HG03196 (cell line): ENCODE data around the gene RNF175.

ENCODE experiments used
- ATAC-seq: cut with Tn5 transposase; IDR thresholded peaks from one replicate; pipeline ENCODE4 v1.9.1; 2021; ENCODE audit not compliant: unreplicated experiment

The RNF175 gene

DNA sequence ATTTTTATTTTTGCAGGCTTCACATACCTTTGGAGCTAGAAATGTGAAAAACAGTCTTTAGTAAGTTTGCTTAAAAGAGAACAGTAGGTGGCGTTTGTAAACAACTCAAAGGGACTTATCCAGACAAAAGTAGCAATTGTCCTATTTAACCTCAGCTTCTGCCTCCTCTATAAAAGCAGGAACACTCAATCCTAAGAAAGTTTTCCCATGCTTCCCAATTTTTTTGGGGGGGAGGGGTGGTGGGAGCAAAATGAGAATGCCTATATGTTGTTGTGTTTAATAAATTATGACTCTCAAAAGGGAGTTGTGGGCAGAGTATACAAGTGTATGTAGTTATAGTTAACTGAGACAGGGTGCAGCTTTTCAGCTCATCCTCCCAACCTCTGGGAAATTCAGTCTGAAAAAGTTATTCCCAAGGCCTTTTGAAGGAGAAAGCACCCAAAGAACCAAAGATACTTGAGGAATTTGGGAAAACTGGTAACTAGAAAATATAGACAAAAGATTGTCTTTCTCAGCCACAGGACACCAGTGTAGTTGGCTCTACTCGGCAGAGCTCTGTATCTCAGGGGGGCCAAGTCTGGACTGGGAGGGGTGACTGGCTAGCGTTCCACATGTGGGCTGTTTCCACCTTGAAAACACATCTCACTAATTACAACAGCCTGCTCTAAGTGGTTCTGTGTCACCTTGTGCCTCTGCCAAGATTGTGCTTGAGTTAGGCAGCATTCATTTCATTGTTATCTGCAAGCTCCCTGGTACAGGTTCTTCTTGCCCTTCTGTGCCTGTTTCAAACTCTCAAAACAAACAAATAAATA lies 26.3 kb upstream of the RNF175 start:
- ATAC-seq: no peak

- no peak for ATAC-seq
These were observed 24.4 kb upstream of the RNF175 start for GRCh38 chr4:153784166-153784699.

GRCh38 chr4:153782581-153782980 lies 22.8 kb upstream of the RNF175 start:
- ATAC-seq: no peak

GRCh38 chr4:153781717-153782416 lies 22.0 kb upstream of the RNF175 start:
- ATAC-seq: no peak

GRCh38 chr4:153781280-153781679 lies 21.5 kb upstream of the RNF175 start:
- no peak for ATAC-seq

GRCh38 chr4:153780876-153781275 lies 21.1 kb upstream of the RNF175 start:
- ATAC-seq: no peak

GRCh38 chr4:153780221-153780620 lies 20.4 kb upstream of the RNF175 start:
- no peak for ATAC-seq

- ATAC-seq: no peak
These were observed 18.6 kb upstream of the RNF175 start for GRCh38 chr4:153778383-153778782.

DNA sequence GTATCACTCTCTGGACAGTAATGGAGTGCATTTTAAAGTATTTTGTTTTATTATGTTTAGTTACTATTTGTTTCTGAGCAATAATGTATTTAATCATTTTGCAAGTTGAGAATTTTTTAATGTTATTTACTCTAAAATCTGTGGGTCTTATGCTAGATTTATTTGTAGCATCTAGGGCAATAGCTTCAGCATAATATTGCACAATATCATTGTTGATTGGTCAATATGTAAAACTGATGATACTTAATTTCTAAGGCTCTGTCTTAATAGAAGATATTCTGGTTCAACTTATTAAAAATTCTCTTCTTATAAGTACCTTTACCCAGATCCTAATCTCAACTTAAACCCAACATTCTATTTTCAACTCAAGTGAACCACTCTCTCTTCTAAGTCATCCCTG lies 17.6 kb upstream of the RNF175 start:
- ATAC-seq: no peak

DNA sequence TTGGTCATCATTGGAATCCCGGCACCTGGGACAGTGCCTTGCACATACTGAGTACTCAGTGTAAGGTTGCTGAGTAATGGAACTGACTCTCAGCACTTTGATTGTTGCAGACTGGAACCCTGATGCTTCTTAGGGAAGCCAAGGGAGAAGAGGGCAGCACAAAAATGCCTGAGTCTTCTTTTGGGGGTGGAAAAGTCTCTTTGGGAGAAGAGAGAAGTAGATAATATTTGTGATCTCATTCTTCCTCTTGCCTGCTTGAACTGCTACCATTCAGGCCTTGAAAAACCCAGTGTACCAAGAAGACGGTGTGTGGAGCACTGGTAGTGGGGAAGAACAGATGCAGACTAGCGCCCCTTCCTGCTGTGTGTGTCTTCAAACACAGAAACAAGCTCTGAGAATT lies 16.8 kb upstream of the RNF175 start:
- no peak for ATAC-seq

DNA sequence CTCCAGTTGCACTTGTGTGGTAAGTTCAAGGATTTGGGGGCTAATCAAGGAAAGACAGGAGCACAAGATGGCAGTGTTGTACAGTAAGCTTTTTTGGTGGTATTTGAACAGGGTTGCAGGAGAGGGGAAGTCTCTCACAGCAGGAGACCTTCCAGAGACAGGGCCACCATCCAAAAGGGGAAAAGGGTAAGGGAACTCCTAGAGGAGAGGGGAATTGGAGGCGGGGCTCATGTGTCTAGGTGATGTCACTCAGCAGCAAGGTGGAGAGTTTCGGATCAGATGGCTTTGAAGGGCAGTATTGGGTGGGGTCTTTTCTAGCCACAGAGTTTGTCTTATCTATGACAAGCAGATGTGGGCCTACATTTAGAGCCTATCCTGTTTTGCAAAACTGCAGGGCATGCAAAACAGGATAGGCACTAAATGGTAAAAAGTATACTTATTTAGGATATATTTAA lies 13.4 kb upstream of the RNF175 start:
- no peak for ATAC-seq

GRCh38 chr4:153771046-153771445 lies 11.2 kb upstream of the RNF175 start:
- ATAC-seq: no peak

DNA sequence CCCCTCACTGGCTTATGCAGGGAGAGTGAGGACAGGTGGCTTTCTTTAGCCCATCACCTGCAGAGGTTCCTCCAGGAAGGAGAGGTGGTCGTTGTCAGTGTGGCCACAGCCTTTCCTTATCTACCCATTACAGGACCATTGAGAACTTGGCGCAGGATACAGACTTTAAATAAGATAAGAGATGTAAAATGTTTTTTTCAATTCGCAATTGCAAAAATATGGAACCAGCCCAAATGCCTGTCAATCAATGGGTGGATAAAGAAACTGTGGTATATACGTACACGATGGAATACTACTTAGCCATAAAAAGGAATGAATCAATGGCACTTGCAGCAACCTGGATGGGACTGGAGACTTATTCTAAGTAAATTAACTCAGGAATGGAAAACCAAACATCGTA lies 6.9 kb upstream of the RNF175 start:
- ATAC-seq: no peak

- ATAC-seq: no peak
These were observed 6.1 kb upstream of the RNF175 start for GRCh38 chr4:153765894-153766293.

GRCh38 chr4:153764601-153765368 lies 5.0 kb upstream of the RNF175 start:
- no peak for ATAC-seq

GRCh38 chr4:153763404-153763803 lies 3.6 kb upstream of the RNF175 start:
- no peak for ATAC-seq

DNA sequence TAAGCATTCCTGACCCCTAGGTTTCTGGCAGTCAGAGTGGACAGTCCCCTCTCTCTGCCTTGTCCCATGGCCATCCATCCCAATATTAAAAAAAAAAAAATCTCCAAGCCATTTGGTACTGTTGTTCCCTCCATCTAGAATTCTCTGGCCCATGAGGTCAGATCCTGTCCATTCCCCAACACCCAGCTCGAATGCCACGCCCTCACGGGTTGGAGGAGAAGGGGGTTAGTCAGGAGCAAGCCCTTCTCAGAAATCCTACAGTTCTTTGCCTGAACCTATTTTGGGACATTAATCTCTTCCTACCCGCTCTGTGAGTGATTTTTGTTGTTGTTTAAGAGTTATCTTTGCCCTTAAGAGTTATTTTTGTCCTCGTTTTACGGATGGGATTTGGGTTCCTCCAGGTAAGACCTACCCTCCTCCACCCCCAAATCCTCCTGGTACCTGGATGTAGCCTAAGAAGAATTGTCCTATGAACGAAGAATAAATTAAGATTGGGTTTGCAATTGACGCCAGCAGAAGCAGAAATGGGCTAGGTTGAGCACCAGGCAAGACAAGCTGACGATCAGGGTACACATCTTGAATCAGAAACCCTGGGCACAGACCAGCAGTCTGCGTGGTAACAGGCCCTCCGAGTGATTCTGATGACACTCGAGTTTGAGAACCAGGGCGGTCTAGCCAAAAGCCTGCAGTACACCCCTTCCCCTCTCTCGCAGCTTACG lies 977 bp downstream of the RNF175 start:
- no peak for ATAC-seq

- ATAC-seq: no peak
These were observed 1.7 kb downstream of the RNF175 start for GRCh38 chr4:153758136-153758535.

GRCh38 chr4:153757407-153757806 lies 2.4 kb downstream of the RNF175 start:
- ATAC-seq: no peak

DNA sequence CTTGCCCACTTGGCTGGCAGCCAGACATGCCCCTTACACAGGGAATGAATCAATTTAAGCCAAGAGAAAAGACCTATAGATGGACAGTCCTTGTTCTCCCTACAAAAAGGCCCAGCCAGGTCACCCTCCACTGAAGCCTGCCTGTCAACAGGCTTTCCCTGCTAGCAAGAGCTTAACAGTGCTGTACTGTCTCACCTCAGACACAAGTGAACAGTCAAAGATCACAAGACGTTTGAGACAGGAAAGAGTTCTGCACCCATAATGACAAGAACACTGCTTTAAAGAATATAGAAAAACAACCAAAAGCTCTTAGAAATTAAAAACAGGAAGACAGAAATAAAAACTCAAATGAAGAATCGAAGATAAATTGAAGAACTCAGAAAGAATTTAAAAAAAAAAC lies 4.6 kb downstream of the RNF175 start:
- no peak for ATAC-seq
